GM23338 (cell line): ENCODE data around the gene TIA1. TPM values are rescaled to one million over a fixed set of nuclear protein-coding genes. Genes with fewer than 3 reads are reported as not detected.

Source experiments
- ATAC-seq: fragments of 200-7000 bp; cut with Tn5 transposase; 3 replicates; pipeline ENCODE4 v1.9.1; 2020
- DNase-seq: peaks from one replicate; pipeline ENCODE4 v3.0.0-alpha.2; 2015; ENCODE audit warnings: low spot score
- H2AFZ ChIP-seq: fragments of 200-600 bp; sonication (generic); 2 replicates; pipeline ENCODE4 v1.8.0; 2016; ENCODE audit warnings: antibody characterized with exemption, mild to moderate bottlenecking, moderate library complexity
- H3F3A ChIP-seq: fragments of 200-600 bp; sonication (generic); replicated peaks from 2 replicates; pipeline ENCODE4 v1.8.0; 2017; ENCODE audit warnings: antibody characterized with exemption, mixed run types, low read depth
- H3K27ac ChIP-seq: fragments of 200-600 bp; sonication (generic); 2 replicates; pipeline ENCODE4 v1.6.1; 2016; ENCODE audit warnings: low read depth
- H3K27me3 ChIP-seq: fragments of 200-600 bp; sonication (generic); 2 replicates; pipeline ENCODE4 v1.8.0; 2016; ENCODE audit warnings: mild to moderate bottlenecking, mixed run types, moderate library complexity; ENCODE audit not compliant: insufficient read depth
- H3K36me3 ChIP-seq: fragments of 200-600 bp; sonication (generic); 2 replicates; pipeline ENCODE4 v1.8.0; 2016; ENCODE audit warnings: mild to moderate bottlenecking; ENCODE audit not compliant: insufficient read depth
- H3K4me1 ChIP-seq: fragments of 200-600 bp; sonication (generic); 2 replicates; pipeline ENCODE4 v1.8.0; 2016; ENCODE audit warnings: mild to moderate bottlenecking, moderate library complexity; ENCODE audit not compliant: insufficient read depth
- H3K4me2 ChIP-seq: fragments of 200-600 bp; sonication (generic); 2 replicates; pipeline ENCODE4 v1.7.1; 2017; ENCODE audit warnings: mixed run types
- H3K4me3 ChIP-seq: fragments of 200-600 bp; sonication (generic); 2 replicates; pipeline ENCODE4 v1.6.1; 2016; ENCODE audit warnings: mixed run types
- H3K79me2 ChIP-seq: fragments of 200-600 bp; sonication (generic); replicated peaks from 2 replicates; pipeline ENCODE4 v1.8.0; 2017; ENCODE audit warnings: mild to moderate bottlenecking; ENCODE audit not compliant: insufficient read depth
- H3K9me2 ChIP-seq: fragments of 200-600 bp; sonication (generic); 2 replicates; pipeline ENCODE4 v1.8.0; 2017; ENCODE audit not compliant: insufficient read depth
- H4K20me1 ChIP-seq: fragments of 200-600 bp; sonication (generic); replicated peaks from 2 replicates; pipeline ENCODE4 v1.8.0; 2017; ENCODE audit warnings: mild to moderate bottlenecking; ENCODE audit not compliant: insufficient read depth
- H3K27ac Mint-ChIP-seq: 2 replicates; pipeline ENCODE4 v1.8.0; 2020; ENCODE audit warnings: inconsistent platforms, mild to moderate bottlenecking, moderate library complexity, mixed read lengths
- H3K27me3 Mint-ChIP-seq: 3 replicates; pipeline ENCODE4 v1.8.0; 2022; ENCODE audit warnings: low read depth, mild to moderate bottlenecking, moderate library complexity, mixed read lengths, inconsistent platforms; ENCODE audit not compliant: insufficient read depth, poor library complexity
- H3K36me3 Mint-ChIP-seq: 3 replicates; pipeline ENCODE4 v1.8.0; 2021; ENCODE audit warnings: low read depth, mild to moderate bottlenecking, inconsistent platforms, moderate library complexity, mixed read lengths
- H3K4me1 Mint-ChIP-seq: 3 replicates; pipeline ENCODE4 v1.8.0; 2020; ENCODE audit warnings: mild to moderate bottlenecking, inconsistent platforms, mixed read lengths
- H3K4me3 Mint-ChIP-seq: 3 replicates; pipeline ENCODE4 v1.8.0; 2021; ENCODE audit warnings: moderate library complexity, mild to moderate bottlenecking, inconsistent platforms, mixed read lengths
- H3K9me3 Mint-ChIP-seq: 3 replicates; pipeline ENCODE4 v1.8.0; 2020; ENCODE audit warnings: moderate library complexity, mild to moderate bottlenecking, inconsistent platforms, mixed read lengths
- CREB1 ChIP-seq: fragments of 250-450 bp; sonication (Bioruptor Pico); IDR thresholded peaks from 2 replicates; pipeline ENCODE4 v1.5.0; 2020; ENCODE audit warnings: low read depth, mild to moderate bottlenecking, moderate library complexity
- EZH2 ChIP-seq: fragments of 200-600 bp; sonication (generic); IDR thresholded peaks from one replicate; pipeline ENCODE4 v1.8.0; 2017; ENCODE audit warnings: antibody characterized with exemption, mild to moderate bottlenecking, low read depth; ENCODE audit not compliant: unreplicated experiment
- NANOG ChIP-seq: IDR thresholded peaks from 2 replicates; pipeline ENCODE4 v1.6.1; 2016; ENCODE audit warnings: antibody characterized with exemption, borderline replicate concordance
- POLR2AphosphoS5 ChIP-seq: IDR thresholded peaks from 2 replicates; pipeline ENCODE4 v1.6.1; 2016; ENCODE audit warnings: antibody characterized with exemption, low read depth
- STAT1 ChIP-seq: IDR thresholded peaks from one replicate; pipeline ENCODE4 v1.6.1; 2016; ENCODE audit warnings: antibody characterized with exemption; ENCODE audit not compliant: unreplicated experiment
- ZNF331 ChIP-seq: fragments of 250-450 bp; sonication (Bioruptor Pico); IDR thresholded peaks from 2 replicates; pipeline ENCODE4 v1.5.0; 2020; ENCODE audit warnings: low read depth, mild to moderate bottlenecking, moderate library complexity
- ZNF462 ChIP-seq: fragments of 250-450 bp; sonication (Bioruptor Pico); IDR thresholded peaks from 2 replicates; pipeline ENCODE4 v1.5.0; 2020; ENCODE audit warnings: mild to moderate bottlenecking, moderate library complexity
- polyA plus RNA-seq: library from polyadenylated mRNA; unstranded; fragments of >200 nt; fragmentation: Nextera tagmentation; extraction: Ambion mirVana; gene quantifications from 2 replicates; pipeline ENCODE4 v1.2.1, GENCODE V29; 2016
- total RNA-seq: library from RNA; depleted of rRNA; stranded (reverse); fragments of >200 nt; shearing (Covaris generic); gene quantifications from 2 replicates; pipeline ENCODE4 v1.2.3, GENCODE V29; 2014

TIA1 gene
- total and polyA plus RNA-seq, 2 experiments from 2014 or later: 130 to 179 TPM

GRCh38 chr2:70204452-70204851 lies 44.0 kb downstream of the TIA1 start:
- Mint-ChIP-seq H3K27ac (no peak overlapping the region), H3K4me1 (no peaks in the 10 kb centered on the region), H3K27me3 (peaks cover 7% of the 10 kb centered on the region), H3K4me3 (no peak overlapping the region), H3K36me3 (no peaks in the 10 kb centered on the region), H3K9me3 (no peaks in the 10 kb centered on the region)
- peaks cover 7% of the 10 kb centered on the region; the same call in 1 of the 2 replicates for H4K20me1 ChIP-seq
- peaks cover 21% of the 10 kb centered on the region; the same call in 1 of the 2 replicates for H3F3A ChIP-seq
- TF ChIP-seq ZNF462 (CRISPR knock-in tag) (no peak), STAT1 (no peak), ZNF331 (no peak), CREB1 (CRISPR knock-in tag) (no peak), EZH2 (no peak), NANOG (no peak)
- no peaks in the 10 kb centered on the region for H3K9me2 ChIP-seq
- H3K36me3 ChIP-seq: no peaks in the 10 kb centered on the region
- ATAC-seq (no peak), DNase-seq (no peak)
- no peaks in the 10 kb centered on the region for H3K4me1 ChIP-seq
- H3K4me2 ChIP-seq: no peak overlapping the region
- H2AFZ ChIP-seq: no peak overlapping the region
- H3K27ac ChIP-seq: no peak overlapping the region
- no peaks in the 10 kb centered on the region for H3K79me2 ChIP-seq
- no peaks in the 10 kb centered on the region for H3K27me3 ChIP-seq
- H3K4me3 ChIP-seq: no peak overlapping the region

DNA sequence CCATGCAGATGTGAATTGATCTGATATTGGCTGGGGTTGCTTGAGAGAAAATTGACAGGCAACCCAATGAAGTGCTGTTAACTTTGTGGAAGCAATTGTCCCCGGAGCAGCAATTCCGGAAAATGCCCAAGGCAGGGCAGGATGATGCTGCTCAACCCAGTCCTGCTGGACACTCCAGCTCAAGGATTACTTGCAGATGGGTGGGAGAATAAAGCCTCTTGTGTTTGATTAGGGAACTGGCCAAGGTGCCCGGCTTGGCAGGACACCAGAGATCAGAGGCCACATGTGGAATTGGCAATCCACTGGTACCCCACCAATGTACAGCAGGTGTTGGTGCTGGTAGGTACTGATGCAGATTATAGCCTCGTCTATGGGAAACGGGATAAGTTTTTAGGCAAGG lies 45.3 kb downstream of the TIA1 start:
- Histone ChIP-seq H3K4me2 (no peak overlapping the region), H3K9me2 (no peaks in the 10 kb centered on the region), H3K27ac (no peak overlapping the region), H3K4me1 (no peaks in the 10 kb centered on the region), H2AFZ (no peak overlapping the region), H3K79me2 (no peaks in the 10 kb centered on the region), H3K36me3 (no peaks in the 10 kb centered on the region), H3F3A (peaks cover 16% of the 10 kb centered on the region; the same call in 1 of the 2 replicates), H4K20me1 (no peaks in the 10 kb centered on the region), H3K4me3 (no peak overlapping the region), H3K27me3 (no peaks in the 10 kb centered on the region)
- Mint-ChIP-seq H3K27me3 (peaks cover 7% of the 10 kb centered on the region), H3K9me3 (no peaks in the 10 kb centered on the region), H3K36me3 (no peaks in the 10 kb centered on the region), H3K4me3 (no peak overlapping the region), H3K27ac (no peak overlapping the region), H3K4me1 (no peaks in the 10 kb centered on the region)
- DNase-seq (no peak), ATAC-seq (no peak)
- no peak for TF ChIP-seq ZNF462 (CRISPR knock-in tag)
- TF ChIP-seq NANOG: no peak
- TF ChIP-seq POLR2AphosphoS5: no peak
- no peak for TF ChIP-seq ZNF331
- no peak for TF ChIP-seq EZH2
